D721Med (cell line): ENCODE data around the gene CSTPP1.
A peak's percentile ranks its signal among the peaks of the same experiment; 100 is the strongest.

Experiments used
- DNase-seq: peaks from one replicate; pipeline ENCODE4 v3.0.0; 2011; ENCODE audit warnings: low spot score; ENCODE audit not compliant: insufficient read length
- FAIRE-seq: peaks from 2 replicates; lab custom pipeline; 2011; peaks lifted over from hg19 to GRCh38; lab: Jason Lieb, UNC
- CTCF ChIP-seq: IDR thresholded peaks from 2 replicates; pipeline ENCODE4 v1.5.1; 2012; ENCODE audit warnings: mild to moderate bottlenecking, control low read depth; ENCODE audit not compliant: insufficient read depth; ENCODE audit errors: missing control alignments

The CSTPP1 gene

DNA sequence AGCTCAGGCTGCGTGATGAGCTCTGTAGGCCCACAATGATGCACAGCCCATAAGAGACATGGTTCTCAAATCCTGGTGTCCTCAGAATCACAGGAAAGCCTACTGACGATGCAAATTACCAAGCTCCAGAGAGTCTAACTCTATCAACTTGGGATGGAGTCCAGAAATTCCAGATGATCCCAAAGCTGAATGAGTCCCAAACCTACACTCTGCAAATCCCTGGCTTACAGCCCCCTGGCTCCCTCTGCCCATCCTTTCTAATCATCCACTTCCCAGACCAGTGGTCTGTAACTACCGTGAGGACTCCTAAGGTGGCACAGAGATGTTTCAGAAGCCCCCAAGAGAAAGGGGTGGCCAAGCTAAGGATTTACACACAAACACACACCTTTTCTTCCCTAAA, 226.6 kb downstream of the CSTPP1 start:
- no peak for FAIRE-seq
- no peak for TF ChIP-seq CTCF

GRCh38 chr11:47163898-47164297, 227.3 kb downstream of the CSTPP1 start:
- no peak for DNase-seq
- TF ChIP-seq CTCF: no peak
- no peak for FAIRE-seq

More for the DNA sequence above, 226.6 kb downstream of the CSTPP1 start:
- no peak for DNase-seq

- FAIRE-seq (no peak), DNase-seq (no peak)
- no peak for TF ChIP-seq CTCF
Observed at GRCh38 chr11:47164321-47164720, 227.8 kb downstream of the CSTPP1 start.

DNA sequence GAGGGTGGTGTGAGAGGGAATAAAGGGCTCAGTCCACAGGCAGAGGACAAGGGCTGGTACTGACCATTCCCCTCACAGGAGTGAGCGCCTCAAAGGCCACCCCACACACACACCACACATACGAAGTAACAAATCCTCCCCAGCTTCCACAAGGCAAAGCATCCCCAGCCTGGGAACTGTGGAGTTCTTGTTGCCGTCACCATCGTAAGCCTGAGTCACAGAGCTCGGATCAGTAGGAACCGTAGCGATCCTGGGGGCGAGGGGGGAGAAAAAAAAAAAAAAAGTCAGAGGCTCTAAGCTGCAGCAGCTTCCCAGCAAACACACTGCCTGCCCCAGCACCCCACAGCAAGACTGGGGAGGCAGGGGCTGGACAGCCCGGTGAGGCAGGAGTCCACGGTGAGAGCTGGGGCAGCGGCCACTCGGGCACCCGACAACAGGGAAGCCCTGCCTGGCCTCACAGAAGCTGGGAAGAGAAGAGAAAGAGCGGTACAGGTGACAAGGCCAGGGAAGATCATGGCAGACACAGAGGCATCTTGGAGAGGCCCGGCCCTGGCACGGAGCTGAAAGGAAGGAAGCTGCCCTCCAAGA, 228.8 kb downstream of the CSTPP1 start:
- FAIRE-seq (no peak), DNase-seq (no peak)
- TF ChIP-seq CTCF: no peak

- FAIRE-seq (no peak), DNase-seq (no peak)
- TF ChIP-seq CTCF: no peak
Observed at GRCh38 chr11:47166368-47166767, 229.8 kb downstream of the CSTPP1 start.

DNA sequence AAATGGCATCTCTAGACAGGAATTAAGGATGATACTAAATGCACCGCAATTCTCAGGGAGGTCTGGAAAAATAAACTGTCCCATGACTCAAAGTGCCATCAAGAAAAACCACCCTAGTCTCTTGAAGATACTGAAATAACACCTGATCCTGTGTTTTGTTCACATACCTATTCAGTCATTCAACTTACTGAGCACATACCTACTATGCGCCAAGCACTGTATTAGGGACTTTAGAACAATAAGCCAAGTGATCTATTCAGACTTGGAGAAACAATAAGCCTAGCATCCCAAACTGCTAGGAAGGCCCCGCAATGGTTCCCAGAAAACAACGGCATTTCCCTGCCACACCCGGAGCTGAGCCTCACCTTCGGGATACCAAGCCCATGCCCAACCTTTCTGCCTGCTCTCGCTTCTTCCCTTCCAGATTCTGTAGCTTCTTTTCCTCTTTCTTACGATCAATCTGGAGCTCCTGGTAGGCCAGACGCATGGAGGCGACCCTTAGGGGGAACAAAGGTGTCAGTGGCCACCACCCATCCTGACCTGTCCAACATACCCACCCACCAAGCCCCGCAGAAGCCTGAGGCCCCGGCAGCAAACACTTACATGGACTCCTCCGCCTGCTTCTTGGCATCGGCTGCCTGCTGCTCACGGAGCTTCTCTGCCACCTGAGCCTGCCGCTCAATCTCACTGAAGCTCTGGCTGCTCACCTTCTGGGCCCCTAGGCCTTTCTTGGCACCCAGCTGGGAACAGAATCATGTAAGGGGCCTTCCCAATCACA, 234.7 kb downstream of the CSTPP1 start:
- no peak for FAIRE-seq
- DNase-seq: no peak
- no peak for TF ChIP-seq CTCF

GRCh38 chr11:47171856-47172255, 235.3 kb downstream of the CSTPP1 start:
- DNase-seq (peak; percentile 85), FAIRE-seq (no peak)
- no peak for TF ChIP-seq CTCF
